Measurements from ENCODE around the gene NDUFA11.
"Not testable (repeated sequence)": the region's sequence is repeated elsewhere in the genome, so short reads cannot be mapped to it uniquely, and the experiment has no call there.

Gene NDUFA11

DNA sequence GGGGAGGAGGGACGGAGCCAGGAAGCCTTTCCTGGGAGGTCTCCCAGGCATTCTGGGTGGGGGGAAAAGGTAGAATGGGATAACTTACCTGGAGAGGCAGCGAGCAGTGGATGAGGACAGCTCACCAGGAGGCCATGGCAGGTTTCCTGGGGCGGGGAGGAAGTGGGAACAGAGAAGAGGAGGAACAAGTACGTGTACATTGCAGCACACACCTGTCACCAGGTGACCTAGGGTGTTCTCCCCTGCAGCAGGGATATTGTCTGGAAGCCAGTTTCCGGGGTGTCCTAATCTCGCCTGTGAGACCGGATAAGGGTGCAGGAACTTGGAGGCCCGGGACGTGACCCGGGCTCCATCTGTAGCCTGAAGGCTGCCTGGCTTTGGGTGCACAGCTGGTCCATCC is 52.3 kb downstream of the NDUFA11 start, which contains the start of gene FUT3:
FUT3 (minus strand) TSS at position 148 of the 400 bp plus-strand sequence.
- DNase-seq: no peak

DNA sequence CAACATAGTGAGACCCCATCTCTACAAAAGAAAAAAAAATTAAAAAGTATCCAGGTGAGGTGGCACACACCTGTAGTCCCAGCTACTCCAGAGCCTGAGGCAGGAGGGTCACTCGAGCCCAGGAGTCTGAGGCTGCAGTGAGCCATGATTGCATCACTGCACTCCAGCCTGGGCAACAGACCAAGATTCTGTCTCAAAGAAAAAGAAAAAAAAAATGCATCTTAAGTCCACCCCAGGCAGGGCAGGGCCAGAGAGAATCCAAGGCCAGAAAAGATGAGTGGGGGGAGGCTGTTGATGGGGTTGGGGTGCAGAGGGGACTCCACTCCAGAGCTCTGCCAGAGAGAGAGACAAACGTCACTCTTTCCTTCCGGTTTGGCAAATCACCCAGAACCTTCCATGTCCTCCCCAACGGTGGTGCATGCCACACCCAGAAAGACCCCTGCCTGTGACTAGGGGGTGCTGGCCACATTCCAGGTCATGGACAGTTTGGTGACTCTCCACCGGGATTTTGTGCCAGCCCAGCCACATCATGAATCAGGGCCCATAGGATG is 52.8 kb downstream of the NDUFA11 start:
- no peak for DNase-seq

DNA sequence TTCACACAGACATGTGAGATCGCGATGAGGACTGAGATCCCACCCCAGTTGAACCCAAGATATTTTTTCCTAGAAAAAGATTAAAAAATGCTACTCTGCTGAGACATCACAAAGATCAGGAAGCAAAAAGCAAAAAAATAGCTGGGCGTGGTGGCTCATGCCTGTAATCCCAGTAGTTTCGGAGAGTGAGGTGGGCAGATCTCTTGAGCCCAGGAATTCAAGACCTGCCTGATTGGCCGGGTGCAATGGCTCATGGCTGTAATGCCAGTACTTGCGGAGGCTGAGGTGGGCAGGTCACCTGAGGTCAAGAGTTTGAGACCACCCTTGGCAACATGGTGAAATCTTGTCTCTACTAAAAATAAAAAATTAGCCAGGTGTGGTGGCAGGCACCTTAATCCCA is 53.4 kb downstream of the NDUFA11 start:
- DNase-seq: no peak

DNA sequence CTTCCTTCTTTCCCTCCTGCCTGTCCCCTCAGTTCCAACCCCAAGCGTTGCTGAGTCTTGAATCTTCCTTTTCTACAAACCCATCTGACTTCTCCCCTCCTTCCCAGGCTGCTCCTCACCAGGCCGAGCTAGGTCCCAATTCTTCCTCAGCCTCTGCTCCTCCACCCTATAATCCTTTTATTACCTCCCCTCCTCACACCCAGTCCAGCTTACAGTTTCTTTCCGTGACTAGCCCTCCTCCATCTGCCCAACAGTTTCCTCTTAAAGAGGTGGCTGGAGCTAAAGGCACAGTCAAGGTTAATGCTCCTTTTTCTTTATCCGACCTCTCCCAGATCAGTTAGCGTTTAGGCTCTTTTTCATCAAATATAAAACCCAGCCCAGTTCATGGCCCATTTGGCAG is 55.0 kb downstream of the NDUFA11 start:
- DNase-seq: not testable (repeated sequence)

DNA sequence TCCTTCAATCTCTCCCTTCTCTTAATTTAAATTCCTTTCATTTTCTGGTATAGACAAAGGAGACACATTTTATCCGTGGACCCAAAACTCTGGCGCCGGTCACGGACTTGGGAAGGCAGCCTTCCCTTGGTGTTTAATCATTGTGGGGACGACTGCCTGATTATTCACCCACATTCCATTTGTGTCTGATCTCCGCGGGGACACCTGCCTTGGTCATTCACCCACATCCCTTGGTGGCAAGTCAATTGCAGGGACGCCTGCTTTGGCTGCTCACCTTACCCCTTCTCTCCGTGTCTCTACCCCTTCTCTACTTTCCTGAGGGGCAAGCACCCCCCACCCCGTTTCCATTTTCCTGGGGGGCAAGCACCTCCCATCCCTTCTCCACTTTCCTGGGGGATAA is 55.7 kb downstream of the NDUFA11 start:
- DNase-seq: not testable (repeated sequence)

Measured in stimulated activated CD4-positive, alpha-beta T cell treated with anti-CD3 and anti-CD28 coated beads, Interleukin-4, amount 100 ng/mL, for 1 hour (primary cell).